NCI-H226 (cell line): ENCODE measurements around the gene LTBP4.
"Not testable (repeated sequence)": the region's sequence is repeated elsewhere in the genome, so short reads cannot be mapped to it uniquely, and the experiment has no call there.

Experiments used
- DNase-seq: peaks from one replicate; pipeline ENCODE4 v3.0.0-alpha.2; 2015

LTBP4 gene

GRCh38 chr19:40613690-40614621, 12.8 kb downstream of the LTBP4 start:
- DNase-seq = peak; percentile 65

GRCh38 chr19:40614622-40615411, 13.6 kb downstream of the LTBP4 start:
- DNase-seq = peak; percentile 97

- no peak for DNase-seq
Observed at GRCh38 chr19:40616178-40616577, 15.0 kb downstream of the LTBP4 start.

- no peak for DNase-seq
Observed at GRCh38 chr19:40616941-40617340, 15.8 kb downstream of the LTBP4 start.

- DNase-seq = no peak
Observed at GRCh38 chr19:40617961-40618360, 16.8 kb downstream of the LTBP4 start.

- no peak for DNase-seq
Observed at GRCh38 chr19:40619333-40620160, 18.4 kb downstream of the LTBP4 start.

GRCh38 chr19:40620161-40620485, 19.0 kb downstream of the LTBP4 start:
- no peak for DNase-seq

- no peak for DNase-seq
Observed at GRCh38 chr19:40621283-40621682, 20.1 kb downstream of the LTBP4 start.

- DNase-seq = no peak
Observed at GRCh38 chr19:40621966-40622772, 21.0 kb downstream of the LTBP4 start.

GRCh38 chr19:40622773-40623075, 21.6 kb downstream of the LTBP4 start:
- no peak for DNase-seq

- DNase-seq = peak; percentile 99
Observed at GRCh38 chr19:40623403-40624251, 22.5 kb downstream of the LTBP4 start.

GRCh38 chr19:40624369-40625153, 23.4 kb downstream of the LTBP4 start:
- not testable (repeated sequence) for DNase-seq

- no peak for DNase-seq
Observed at GRCh38 chr19:40625406-40626120, 24.4 kb downstream of the LTBP4 start.

GRCh38 chr19:40626918-40627317, 25.7 kb downstream of the LTBP4 start:
- DNase-seq = no peak

GRCh38 chr19:40627486-40628279, 26.5 kb downstream of the LTBP4 start:
- DNase-seq = no peak

GRCh38 chr19:40629346-40629745, 28.2 kb downstream of the LTBP4 start:
- DNase-seq = no peak

GRCh38 chr19:40630571-40631160, 29.5 kb downstream of the LTBP4 start:
- DNase-seq = no peak

GRCh38 chr19:40632311-40633036, 31.3 kb downstream of the LTBP4 start:
- no peak for DNase-seq
